K562 (cell line): Measurements from ENCODE around the gene NUP205. TPM values are rescaled to one million over a fixed set of nuclear protein-coding genes. Genes with fewer than 3 reads are reported as not detected.

Experiments used
- BHLHE40 ChIP-seq: IDR thresholded peaks from 2 replicates; pipeline ENCODE4 v1.6.1; 2011; ENCODE audit warnings: low read length, improper control_type of control experiment
- FOXM1 ChIP-seq, 2 experiments: fragments of 450-650 bp in 1 of 2; sonication (generic) in 1 of 2; formaldehyde crosslinking in 1 of 2; IDR thresholded peaks; 2 replicates each; pipeline versions ENCODE4 v1.6.1 to v1.9.0; 2017 to 2022; ENCODE audit warnings: low read depth in 2 of 2, mild to moderate bottlenecking in 2 of 2, missing genetic modification reagents in 1 of 2, moderate library complexity in 1 of 2
- GTF2F1 ChIP-seq: IDR thresholded peaks from 2 replicates; pipeline ENCODE4 v1.6.1; 2011; ENCODE audit warnings: low read depth, low read length, improper control_type of control experiment
- HNRNPH1 ChIP-seq: fragments of 200-400 bp; formaldehyde crosslinking; optimal IDR thresholded peaks from 2 replicates; pipeline ENCODE3; 2017; ENCODE audit warnings: low read depth, mild to moderate bottlenecking, low read length, moderate library complexity
- HNRNPL ChIP-seq: fragments of 200-400 bp; formaldehyde crosslinking; IDR thresholded peaks from 2 replicates; pipeline ENCODE4 v1.6.1; 2017; ENCODE audit warnings: low read depth, mild to moderate bottlenecking, low read length
- JUND ChIP-seq, 2 experiments: IDR thresholded peaks; 2 replicates in 1 of 2; 3 replicates in 1 of 2; pipeline ENCODE4 v1.6.1; 2011; ENCODE audit warnings: borderline replicate concordance in 2 of 2, low read depth in 2 of 2, low read length in 2 of 2, improper control_type of control experiment in 1 of 2, missing biosample characterization in 1 of 2, missing genetic modification characterization in 1 of 2, missing genetic modification reagents in 1 of 2
- KAT8 ChIP-seq: fragments of 450-650 bp; IDR thresholded peaks from 2 replicates; pipeline ENCODE4 v1.6.1; 2016; ENCODE audit warnings: low read depth, mild to moderate bottlenecking
- NEUROD1 ChIP-seq: fragments of 150-350 bp; IDR thresholded peaks from 2 replicates; pipeline ENCODE4 v1.6.1; 2014; ENCODE audit warnings: borderline replicate concordance, low read length, low read depth; ENCODE audit not compliant: partially characterized antibody
- PHF20 ChIP-seq: fragments of 450-650 bp; IDR thresholded peaks from 2 replicates; pipeline ENCODE4 v1.6.1; 2018; ENCODE audit not compliant: partially characterized antibody
- POLR3A ChIP-seq: IDR thresholded peaks from 2 replicates; pipeline ENCODE4 v1.6.1; 2011; ENCODE audit warnings: borderline replicate concordance, mild to moderate bottlenecking, moderate library complexity; ENCODE audit not compliant: insufficient read length, insufficient read depth; ENCODE audit errors: extremely low read depth
- RNF2 ChIP-seq: sonication (generic); IDR thresholded peaks from 2 replicates; pipeline ENCODE4 v1.6.1; 2016
- SNRNP70 ChIP-seq: fragments of 200-400 bp; formaldehyde crosslinking; optimal IDR thresholded peaks from 2 replicates; pipeline ENCODE3; 2017; ENCODE audit warnings: low read depth, low read length
- TCF7L2 ChIP-seq: fragments of 150-350 bp; IDR thresholded peaks from 2 replicates; pipeline ENCODE4 v1.6.1; 2016; ENCODE audit warnings: low read depth, mild to moderate bottlenecking, low read length, moderate library complexity
- ZC3H8 ChIP-seq: fragments of 450-650 bp; IDR thresholded peaks from 2 replicates; pipeline ENCODE4 v1.6.1; 2017
- ZFX ChIP-seq: sonication (generic); formaldehyde crosslinking; IDR thresholded peaks from 2 replicates; pipeline ENCODE4 v1.8.0; 2022; ENCODE audit warnings: mild to moderate bottlenecking, missing genetic modification reagents, moderate library complexity
- ZNF174 ChIP-seq: fragments of 250-450 bp; sonication (Bioruptor Pico); IDR thresholded peaks from 2 replicates; pipeline ENCODE4 v1.4.0; 2020; ENCODE audit warnings: mild to moderate bottlenecking
- ZNF318 ChIP-seq, 2 experiments: fragments of 450-650 bp; IDR thresholded peaks; 2 replicates each; pipeline ENCODE4 v1.6.1; 2016; ENCODE audit warnings: mild to moderate bottlenecking in 2 of 2, borderline replicate concordance in 1 of 2, low read depth in 1 of 2, moderate library complexity in 1 of 2
- ZNF431 ChIP-seq: sonication (generic); formaldehyde crosslinking; IDR thresholded peaks from 2 replicates; pipeline ENCODE4 v1.8.0; 2022; ENCODE audit warnings: mild to moderate bottlenecking, missing genetic modification reagents
- ZNF644 ChIP-seq: fragments of 200-800 bp; sonication (Bioruptor generic); IDR thresholded peaks from 2 replicates; pipeline ENCODE4 v1.6.1; 2016; ENCODE audit warnings: low read depth, missing genetic modification characterization, missing compliant biosample characterization
- polyA plus RNA-seq, 8 experiments: library from polyadenylated mRNA; depleted of rRNA in 4 of 8; stranded (reverse) in 5 of 8; unstranded in 3 of 8; fragments of >200 nt; fragmentation: Nextera tagmentation in 2 of 8; fragmentation: Illumina TruSeq in 1 of 8; extraction: Ambion mirVana in 2 of 8; extraction: Trizol in 1 of 8; gene quantifications; 2 replicates each; pipeline versions ENCODE4 v1.2.1 to v1.2.3, GENCODE V29; 2011 to 2014; ENCODE audit warnings: inconsistent platforms in 1 of 8, missing spikeins in 1 of 8
- total RNA-seq, 7 experiments: library from RNA; depleted of rRNA in 6 of 7; stranded (reverse); fragments of >200 nt in 6 of 7; fragmentation: Illumina TruSeq in 2 of 7; extraction: Trizol in 2 of 7; gene quantifications; 2 replicates each; pipeline versions ENCODE4 v1.2.1 to v1.2.3, GENCODE V29; 2011 to 2021; ENCODE audit warnings: low replicate concordance in 1 of 7
- TF ChIP-seq, protein P1 (sequence below): sonication (generic); formaldehyde crosslinking; IDR thresholded peaks from 2 replicates; pipeline ENCODE4 v1.9.0; 2022; ENCODE audit warnings: mild to moderate bottlenecking, missing genetic modification reagents

NUP205 gene
- total and polyA plus RNA-seq, 9 of the 15 experiments (the other 6 are each of a cell fraction or from before 2014, with no cell fraction given) = 101 to 282 (median 193) TPM

DNA sequence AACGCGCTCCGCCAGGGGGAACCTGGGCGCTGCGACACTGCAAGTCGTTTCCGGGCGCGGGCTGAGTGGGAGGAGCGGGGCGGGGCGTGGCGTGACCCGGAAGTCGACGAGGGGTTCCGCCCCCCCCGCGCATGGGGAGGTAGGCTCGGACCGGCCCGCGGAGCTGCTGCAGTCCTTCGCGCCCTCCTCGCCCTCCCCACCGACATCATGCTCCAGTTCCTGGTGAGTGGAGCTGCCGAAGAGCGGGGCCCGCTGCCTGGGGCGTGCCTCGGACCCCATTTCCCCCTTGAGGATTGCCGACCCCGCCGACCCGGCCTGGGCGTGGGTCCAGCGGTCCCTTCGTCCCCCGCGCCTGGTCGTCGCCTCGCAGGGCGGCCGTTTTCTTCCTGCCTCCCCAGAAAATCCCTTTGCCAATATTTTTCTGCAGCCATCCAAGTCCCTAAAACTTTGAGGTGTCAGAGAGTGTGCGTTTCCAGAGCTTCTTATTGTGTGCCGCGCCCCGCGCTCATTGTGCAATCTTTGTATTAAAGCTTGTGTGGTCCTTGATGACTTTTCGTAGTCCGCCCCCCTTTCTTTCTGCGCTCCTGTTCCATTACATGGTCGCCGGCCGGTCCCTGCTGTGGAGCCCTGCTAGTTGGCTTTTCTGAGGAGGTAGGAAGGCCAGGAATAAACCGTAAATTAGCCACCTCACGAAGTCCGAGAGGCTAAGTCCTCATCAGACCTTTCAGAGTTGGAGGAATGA is 104.8 kb downstream of the NUP205 start, which contains the start of gene STMP1 (continued):
- peak; percentile 96 for TF ChIP-seq ZFX (CRISPR knock-in tag)
- TF ChIP-seq SNRNP70 = no peak
- TF ChIP-seq ZNF318 (IDR thresholded peaks at IDR 0.05; ENCODE audit: borderline replicate concordance in 1 of 2, low read depth in 1 of 2) = no peak
- TF ChIP-seq HNRNPH1 = no peak
- no peak for TF ChIP-seq TCF7L2
- TF ChIP-seq NEUROD1 = peak; percentile 80
- no peak for TF ChIP-seq ZNF644 (tag)
- TF ChIP-seq ZNF431 = peak; percentile 92
- TF ChIP-seq GTF2F1 = peak; percentile 88
- TF ChIP-seq ZNF174 (CRISPR knock-in tag) = no peak
- no peak for TF ChIP-seq POLR3A
- no peak for TF ChIP-seq ZC3H8
- TF ChIP-seq JUND (IDR thresholded peaks at IDR 0.05; ENCODE audit: borderline replicate concordance, low read depth, low read length) = peak; percentile 67
- peak; percentile 60 for TF ChIP-seq JUND (tag; IDR thresholded peaks at IDR 0.05; ENCODE audit: borderline replicate concordance, low read depth, low read length)
- peak; percentile 96 for TF ChIP-seq PHF20
- TF ChIP-seq BHLHE40 = peak; percentile 75
- no peak; the same call in 1 of the 2 replicates for TF ChIP-seq KAT8
- no peak for TF ChIP-seq FOXM1 (IDR thresholded peaks at IDR 0.05; ENCODE audit: low read depth)
- TF ChIP-seq FOXM1 (CRISPR knock-in tag; IDR thresholded peaks at IDR 0.05; ENCODE audit: low read depth) = peak; percentile 80
- TF ChIP-seq, protein P1, sequence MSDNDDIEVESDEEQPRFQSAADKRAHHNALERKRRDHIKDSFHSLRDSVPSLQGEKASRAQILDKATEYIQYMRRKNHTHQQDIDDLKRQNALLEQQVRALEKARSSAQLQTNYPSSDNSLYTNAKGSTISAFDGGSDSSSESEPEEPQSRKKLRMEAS (CRISPR knock-in tag) = peak; percentile 85
- peak; percentile 92 for TF ChIP-seq HNRNPL
- peak; percentile 86 for TF ChIP-seq RNF2
